Hematopoietic multipotent progenitor cell treated with erythropoietin and hydrocortisone succinate and interleukin-3 and kit ligand, for 6 days (in vitro differentiated cells): ENCODE data around the gene FEZF1.

ENCODE experiments used
- DNase-seq: peaks from one replicate; pipeline ENCODE4 v3.0.0-alpha.2; 2015

Gene FEZF1

GRCh38 chr7:122261442-122261841, 43.1 kb downstream of the FEZF1 start:
- DNase-seq, result no peak

- no peak for DNase-seq
These were observed 43.5 kb downstream of the FEZF1 start for GRCh38 chr7:122261016-122261415.

DNA sequence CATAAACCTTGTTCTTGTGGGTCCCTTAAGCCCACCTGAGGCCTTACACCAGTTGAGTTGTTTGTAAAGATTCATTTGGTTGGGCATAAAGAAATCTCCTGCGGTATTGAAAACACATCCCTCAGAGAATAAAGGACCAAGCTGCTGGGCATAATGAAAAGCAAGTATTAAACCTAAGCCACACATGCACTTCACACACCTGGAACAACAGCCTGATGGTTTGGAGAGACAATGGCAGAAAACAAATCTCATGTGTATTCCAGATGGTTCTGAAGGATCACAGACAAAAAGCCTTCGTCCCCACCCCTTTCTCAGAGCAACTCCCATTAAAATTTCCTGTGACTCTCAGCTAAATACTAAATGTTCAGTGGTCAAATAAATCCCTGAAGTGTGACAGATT, 44.2 kb downstream of the FEZF1 start:
- DNase-seq, result no peak

DNA sequence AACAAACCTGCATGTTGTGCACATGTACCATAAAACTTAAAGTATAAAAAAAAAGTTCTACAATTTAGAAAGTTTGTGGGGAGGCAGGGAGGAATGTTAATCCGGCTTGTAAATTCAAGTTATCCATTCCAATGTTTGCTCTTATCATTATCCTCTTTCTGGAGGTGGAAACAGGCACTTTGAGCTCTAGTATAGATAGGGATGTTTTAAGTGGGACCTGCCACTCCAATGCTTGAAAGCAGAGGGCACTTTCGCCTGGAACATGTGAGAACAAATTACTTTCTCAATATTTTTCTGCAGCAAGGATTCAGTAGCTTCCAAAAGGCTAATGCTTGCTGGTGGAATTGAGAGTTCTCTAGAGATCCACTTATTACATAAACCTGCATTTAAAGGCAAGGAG, 45.6 kb downstream of the FEZF1 start:
- DNase-seq, result no peak

DNA sequence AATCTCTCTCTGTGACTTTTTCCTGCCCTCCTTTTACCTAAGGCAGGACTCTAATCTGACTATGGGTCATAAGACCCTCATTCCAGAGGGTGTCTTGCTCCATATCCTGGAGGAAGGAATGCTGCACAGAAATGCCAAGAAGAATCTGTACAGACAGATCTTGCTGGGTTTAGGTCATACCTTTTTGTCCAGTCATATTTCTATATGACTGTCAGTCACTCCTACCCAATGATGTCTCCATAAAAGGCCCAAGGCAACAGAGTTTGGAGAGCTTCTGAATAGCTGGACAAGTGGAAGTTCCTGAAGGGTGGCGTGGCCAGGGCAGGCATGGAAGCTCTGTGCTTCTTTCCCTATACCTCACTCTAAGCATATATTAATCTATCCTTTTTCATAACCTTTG, 47.5 kb downstream of the FEZF1 start:
- no peak for DNase-seq

DNA sequence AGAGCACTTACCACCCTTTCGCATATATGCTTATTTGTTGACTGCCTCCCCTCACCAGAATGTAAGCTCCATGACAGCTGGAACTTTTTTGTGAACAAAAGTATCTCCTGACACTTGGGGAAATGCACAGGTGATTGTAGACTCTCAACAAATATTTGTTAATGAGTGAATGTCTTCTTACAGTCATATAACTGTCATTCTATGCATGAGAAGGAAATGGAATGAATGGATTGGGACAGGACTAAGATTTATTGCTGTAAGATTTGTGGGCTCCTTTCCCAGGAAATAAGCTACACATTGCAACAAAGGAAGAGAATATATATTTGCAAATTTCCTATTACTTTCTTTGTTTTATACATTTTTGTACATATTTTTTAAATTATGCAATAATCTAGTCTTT, 48.5 kb downstream of the FEZF1 start:
- DNase-seq, result no peak

GRCh38 chr7:122255454-122255853, 49.1 kb downstream of the FEZF1 start:
- DNase-seq, result no peak
